CD4-positive, alpha-beta T cell treated with Interleukin-6 for 4 hours (primary cell): ENCODE data around the gene CRY1.
A peak's percentile ranks its signal among the peaks of the same experiment; 100 is the strongest.

Source experiments
- DNase-seq: peaks from one replicate; pipeline ENCODE4 v3.0.0-alpha.2; 2020; ENCODE audit warnings: mixed read lengths

CRY1 gene

GRCh38 chr12:107093417-107094182, at the start of gene CRY1:
Gene CRY1, minus strand, starts transcription at chr12:107093549. Its CDS starts 588 bp downstream, at chr12:107092961.
- DNase-seq: peak; percentile 94

GRCh38 chr12:107139787-107140186, 46.4 kb upstream of the CRY1 start:
- DNase-seq: no peak

GRCh38 chr12:107138990-107139389, 45.6 kb upstream of the CRY1 start:
- DNase-seq: no peak

GRCh38 chr12:107135177-107135576, 41.8 kb upstream of the CRY1 start:
- no peak for DNase-seq

- DNase-seq: peak; percentile 1
Observed at GRCh38 chr12:107134558-107134957, 41.2 kb upstream of the CRY1 start.

- no peak for DNase-seq
Observed at GRCh38 chr12:107133462-107133861, 40.1 kb upstream of the CRY1 start.

- peak; percentile 16 for DNase-seq
Observed at GRCh38 chr12:107131832-107132616, 38.7 kb upstream of the CRY1 start.

- DNase-seq: no peak
Observed at GRCh38 chr12:107130830-107131611, 37.7 kb upstream of the CRY1 start.

GRCh38 chr12:107129315-107129930, 36.1 kb upstream of the CRY1 start:
- no peak for DNase-seq

- no peak for DNase-seq
Observed at GRCh38 chr12:107127482-107128430, 34.4 kb upstream of the CRY1 start.

GRCh38 chr12:107126796-107127481, 33.6 kb upstream of the CRY1 start:
- DNase-seq: no peak

GRCh38 chr12:107125833-107126232, 32.5 kb upstream of the CRY1 start:
- no peak for DNase-seq

- DNase-seq: no peak
Observed at GRCh38 chr12:107122452-107122958, 29.2 kb upstream of the CRY1 start.

- no peak for DNase-seq
Observed at GRCh38 chr12:107119091-107119490, 25.7 kb upstream of the CRY1 start.

- no peak for DNase-seq
Observed at GRCh38 chr12:107118624-107119023, 25.3 kb upstream of the CRY1 start.

- DNase-seq: no peak
Observed at GRCh38 chr12:107115119-107115518, 21.8 kb upstream of the CRY1 start.

- no peak for DNase-seq
Observed at GRCh38 chr12:107111314-107111713, 18.0 kb upstream of the CRY1 start.

- DNase-seq: no peak
Observed at GRCh38 chr12:107109726-107110719, 16.7 kb upstream of the CRY1 start.

- DNase-seq: no peak
Observed at GRCh38 chr12:107108995-107109508, 15.7 kb upstream of the CRY1 start.
